HepG2 (cell line): ENCODE data around the gene GDF7. TPM values are rescaled to one million over a fixed set of nuclear protein-coding genes. Genes with fewer than 3 reads are reported as not detected.

Source experiments
- DMAP1 ChIP-seq: IDR thresholded peaks from 2 replicates; pipeline ENCODE4 v1.6.1; 2016
- EZH2 ChIP-seq: conservative IDR thresholded peaks from 2 replicates; pipeline ENCODE4 v1.6.1; 2012; ENCODE audit warnings: mild to moderate bottlenecking, low read depth, low read length, moderate library complexity
- FLYWCH1 ChIP-seq: sonication (generic); formaldehyde crosslinking; IDR thresholded peaks from 2 replicates; pipeline ENCODE4 v1.8.1; 2023; ENCODE audit warnings: mild to moderate bottlenecking, missing genetic modification reagents
- HES4 ChIP-seq: sonication (generic); formaldehyde crosslinking; IDR thresholded peaks from 2 replicates; pipeline ENCODE4 v1.9.0; 2021; ENCODE audit warnings: mild to moderate bottlenecking, missing genetic modification reagents, borderline replicate concordance
- HMGA1 ChIP-seq: sonication (generic); formaldehyde crosslinking; conservative IDR thresholded peaks from 2 replicates; pipeline ENCODE4 v1.4.0; 2020; ENCODE audit warnings: missing genetic modification reagents
- KLF12 ChIP-seq: sonication (generic); formaldehyde crosslinking; IDR thresholded peaks from 2 replicates; pipeline ENCODE4 v1.4.0; 2020; ENCODE audit warnings: missing genetic modification reagents, borderline replicate concordance
- MTERF4 ChIP-seq: sonication (generic); formaldehyde crosslinking; IDR thresholded peaks from 2 replicates; pipeline ENCODE4 v1.8.0; 2023; ENCODE audit warnings: mild to moderate bottlenecking, missing genetic modification reagents
- NBN ChIP-seq: fragments of 450-650 bp; conservative IDR thresholded peaks from 2 replicates; pipeline ENCODE4 v1.6.1; 2017
- NFKBIZ ChIP-seq: IDR thresholded peaks from 2 replicates; pipeline ENCODE4 v1.6.1; 2018; ENCODE audit warnings: missing genetic modification reagents, missing compliant biosample characterization
- NR2C2 ChIP-seq: sonication (generic); formaldehyde crosslinking; IDR thresholded peaks from 2 replicates; pipeline ENCODE4 v1.4.0; 2020; ENCODE audit warnings: missing genetic modification reagents, mild to moderate bottlenecking, moderate library complexity, borderline replicate concordance
- NR3C1 ChIP-seq: sonication (generic); formaldehyde crosslinking; IDR thresholded peaks from 2 replicates; pipeline ENCODE4 v1.4.0; 2020; ENCODE audit warnings: missing genetic modification reagents
- PBX3 ChIP-seq: sonication (generic); formaldehyde crosslinking; IDR thresholded peaks from 2 replicates; pipeline ENCODE4 v1.8.1; 2023; ENCODE audit warnings: missing genetic modification reagents, inconsistent platforms, borderline replicate concordance
- POLR2AphosphoS5 ChIP-seq: IDR thresholded peaks from 2 replicates; pipeline ENCODE4 v1.6.1; 2012; ENCODE audit warnings: low read depth, low read length
- RAD21 ChIP-seq: fragments of 450-650 bp; formaldehyde crosslinking; IDR thresholded peaks from 2 replicates; pipeline ENCODE4 v1.5.0; 2020; ENCODE audit warnings: mild to moderate bottlenecking
- ZBTB4 ChIP-seq: sonication (generic); formaldehyde crosslinking; IDR thresholded peaks from 2 replicates; pipeline ENCODE4 v1.4.0; 2020; ENCODE audit warnings: missing genetic modification reagents, mild to moderate bottlenecking, borderline replicate concordance
- ZNF20 ChIP-seq: sonication (generic); formaldehyde crosslinking; IDR thresholded peaks from 2 replicates; pipeline ENCODE4 v1.4.0; 2020; ENCODE audit warnings: mild to moderate bottlenecking, moderate library complexity, missing genetic modification reagents
- ZNF33B ChIP-seq: sonication (generic); formaldehyde crosslinking; IDR thresholded peaks from 2 replicates; pipeline ENCODE4 v1.5.1; 2020; ENCODE audit warnings: mild to moderate bottlenecking, missing genetic modification reagents
- ZNF44 ChIP-seq: sonication (generic); formaldehyde crosslinking; IDR thresholded peaks from 2 replicates; pipeline ENCODE4 v1.5.1; 2020; ENCODE audit warnings: mild to moderate bottlenecking, missing genetic modification reagents
- ZNF556 ChIP-seq: sonication (generic); formaldehyde crosslinking; IDR thresholded peaks from 2 replicates; pipeline ENCODE4 v1.4.0; 2020; ENCODE audit warnings: mild to moderate bottlenecking, missing genetic modification reagents, borderline replicate concordance
- ZNF569 ChIP-seq: sonication (generic); formaldehyde crosslinking; IDR thresholded peaks from 2 replicates; pipeline ENCODE4 v1.5.0; 2020; ENCODE audit warnings: mild to moderate bottlenecking, missing genetic modification reagents, moderate library complexity, borderline replicate concordance
- ZNF761 ChIP-seq: sonication (generic); formaldehyde crosslinking; conservative IDR thresholded peaks from 2 replicates; pipeline ENCODE4 v1.4.0; 2020; ENCODE audit warnings: mild to moderate bottlenecking, missing genetic modification reagents
- ZSCAN29 ChIP-seq: sonication (generic); formaldehyde crosslinking; conservative IDR thresholded peaks from 2 replicates; pipeline ENCODE4 v1.4.0; 2020; ENCODE audit warnings: mild to moderate bottlenecking, missing genetic modification reagents
- polyA plus RNA-seq, 8 experiments: library from polyadenylated mRNA; depleted of rRNA in 3 of 8; stranded (reverse) in 7 of 8; unstranded in 1 of 8; fragments of >200 nt; fragmentation: Illumina TruSeq in 4 of 8; extraction: Trizol in 4 of 8; gene quantifications; 2 replicates each; pipeline versions ENCODE4 v1.2.1 to v1.2.3, GENCODE V29; 2011 to 2016; ENCODE audit warnings: low read depth in 4 of 8, missing spikeins in 1 of 8, mixed read lengths in 1 of 8; ENCODE audit not compliant: insufficient read depth in 1 of 8
- total RNA-seq, 5 experiments: library from RNA; depleted of rRNA; stranded (reverse); fragments of >200 nt; fragmentation: Illumina TruSeq; extraction: Trizol; gene quantifications; 2 replicates each; pipeline ENCODE4 v1.2.3, GENCODE V29; 2016; ENCODE audit warnings: low read depth in 1 of 5
- TF ChIP-seq, protein P1 (sequence below): sonication (generic); formaldehyde crosslinking; IDR thresholded peaks from 2 replicates; pipeline ENCODE4 v1.8.0; 2022; ENCODE audit warnings: mild to moderate bottlenecking, missing genetic modification reagents, borderline replicate concordance
- TF ChIP-seq, protein P2 (sequence below): sonication (generic); formaldehyde crosslinking; IDR thresholded peaks from 2 replicates; pipeline ENCODE4 v1.4.0; 2020; ENCODE audit warnings: mild to moderate bottlenecking, missing genetic modification reagents

Gene GDF7
- total and polyA plus RNA-seq, 2 of the 13 experiments (the other 11 are each of a cell fraction or from before 2014, with no cell fraction given) = 1.6 to 15.0 TPM

DNA sequence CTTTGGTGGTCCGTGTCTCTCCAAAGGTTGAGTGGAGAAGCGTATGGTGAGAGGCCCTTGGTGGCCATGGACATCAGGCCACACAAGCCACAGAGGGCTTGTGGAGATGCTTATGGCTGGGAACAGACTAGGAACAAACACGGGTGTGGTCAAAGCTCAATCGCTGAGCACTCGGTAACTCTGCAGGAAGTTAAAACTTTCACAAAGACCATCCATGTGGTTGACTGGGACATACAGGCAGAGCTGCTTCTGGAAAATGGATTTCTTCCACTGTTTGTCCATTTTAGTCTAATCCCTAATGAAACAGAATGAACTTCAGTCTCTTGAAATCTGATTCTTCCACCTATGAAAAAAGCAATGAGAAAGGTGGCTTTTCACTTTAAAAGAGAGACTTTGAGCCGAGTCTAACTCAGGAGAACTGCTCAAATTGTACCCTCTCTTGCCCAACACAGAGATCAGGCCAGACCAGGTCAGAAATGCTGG is 17.7 kb downstream of the GDF7 start (continued):
- TF ChIP-seq, protein P1, sequence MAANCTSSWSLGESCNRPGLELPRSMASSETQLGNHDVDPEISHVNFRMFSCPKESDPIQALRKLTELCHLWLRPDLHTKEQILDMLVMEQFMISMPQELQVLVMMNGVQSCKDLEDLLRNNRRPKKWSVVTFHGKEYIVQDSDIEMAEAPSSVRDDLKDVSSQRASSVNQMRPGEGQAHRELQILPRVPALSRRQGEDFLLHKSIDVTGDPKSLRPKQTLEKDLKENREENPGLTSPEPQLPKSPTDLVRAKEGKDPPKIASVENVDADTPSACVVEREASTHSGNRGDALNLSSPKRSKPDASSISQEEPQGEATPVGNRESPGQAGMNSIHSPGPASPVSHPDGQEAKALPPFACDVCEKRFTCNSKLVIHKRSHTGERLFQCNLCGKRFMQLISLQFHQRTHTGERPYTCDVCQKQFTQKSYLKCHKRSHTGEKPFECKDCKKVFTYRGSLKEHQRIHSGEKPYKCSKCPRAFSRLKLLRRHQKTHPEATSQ (CRISPR knock-in tag) = no peak
- TF ChIP-seq POLR2AphosphoS5 (no peak), ZBTB4 (CRISPR knock-in tag) (no peak), NFKBIZ (no peak), ZNF556 (peak; percentile 33; the same call in 1 of the 2 replicates), EZH2 (no peak), ZNF44 (0 out of 2 replicates have a peak, but pooled peaks have one; percentile 34), ZNF33B (no peak), MTERF4 (CRISPR knock-in tag) (no peak), DMAP1 (CRISPR knock-in tag) (peak; percentile 29; the same call in 1 of the 2 replicates), NR3C1 (CRISPR knock-in tag) (no peak), NR2C2 (no peak), ZNF20 (CRISPR knock-in tag) (no peak), NBN (no peak), KLF12 (CRISPR knock-in tag) (no peak), HMGA1 (no peak), ZNF569 (no peak), HES4 (no peak), PBX3 (CRISPR knock-in tag) (no peak), ZNF761 (CRISPR knock-in tag) (no peak), ZSCAN29 (CRISPR knock-in tag) (peak; percentile 60; the same call in 1 of the 2 replicates), RAD21 (CRISPR knock-in tag) (no peak), FLYWCH1 (CRISPR knock-in tag) (no peak)
- TF ChIP-seq, protein P2, sequence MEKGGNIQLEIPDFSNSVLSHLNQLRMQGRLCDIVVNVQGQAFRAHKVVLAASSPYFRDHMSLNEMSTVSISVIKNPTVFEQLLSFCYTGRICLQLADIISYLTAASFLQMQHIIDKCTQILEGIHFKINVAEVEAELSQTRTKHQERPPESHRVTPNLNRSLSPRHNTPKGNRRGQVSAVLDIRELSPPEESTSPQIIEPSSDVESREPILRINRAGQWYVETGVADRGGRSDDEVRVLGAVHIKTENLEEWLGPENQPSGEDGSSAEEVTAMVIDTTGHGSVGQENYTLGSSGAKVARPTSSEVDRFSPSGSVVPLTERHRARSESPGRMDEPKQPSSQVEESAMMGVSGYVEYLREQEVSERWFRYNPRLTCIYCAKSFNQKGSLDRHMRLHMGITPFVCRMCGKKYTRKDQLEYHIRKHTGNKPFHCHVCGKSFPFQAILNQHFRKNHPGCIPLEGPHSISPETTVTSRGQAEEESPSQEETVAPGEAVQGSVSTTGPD = 0 out of 2 replicates have a peak, but pooled peaks have one; percentile 58
